Measurements from ENCODE around the gene UBE2G2.

The UBE2G2 gene

GRCh38 chr21:44726826-44727225 lies 74.8 kb downstream of the UBE2G2 start:
- Histone ChIP-seq H3K4me3 (replicated peaks; ENCODE audit: low read depth, low read length) (no peak overlapping the region), H3K27me3 (replicated peaks; ENCODE audit: control insufficient read depth, insufficient read depth, low read length) (no peaks in the 10 kb centered on the region; the same call in 1 of the 2 replicates)
- no peak for DNase-seq (ENCODE audit: extremely low read depth, insufficient read length)

GRCh38 chr21:44724926-44725325 lies 76.7 kb downstream of the UBE2G2 start:
- DNase-seq (ENCODE audit: extremely low read depth, insufficient read length): no peak
- TF ChIP-seq CTCF (IDR thresholded peaks at IDR 0.05; ENCODE audit: insufficient read depth, low read length, poor library complexity, severe bottlenecking): no peak
- no peaks in the 10 kb centered on the region for H3K36me3 ChIP-seq (ENCODE audit: control insufficient read depth, insufficient read depth, low read length)
- H3K27me3 ChIP-seq (replicated peaks; ENCODE audit: control insufficient read depth, insufficient read depth, low read length): no peaks in the 10 kb centered on the region; the same call in 1 of the 2 replicates
- no peak overlapping the region for H3K4me3 ChIP-seq (replicated peaks; ENCODE audit: low read depth, low read length)

More at GRCh38 chr21:44726826-44727225, 74.8 kb downstream of the UBE2G2 start:
- no peaks in the 10 kb centered on the region for H3K36me3 ChIP-seq (ENCODE audit: control insufficient read depth, insufficient read depth, low read length)
- no peak for TF ChIP-seq CTCF (IDR thresholded peaks at IDR 0.05; ENCODE audit: insufficient read depth, low read length, poor library complexity, severe bottlenecking)

GRCh38 chr21:44724196-44724595 lies 77.4 kb downstream of the UBE2G2 start:
- Histone ChIP-seq H3K36me3 (ENCODE audit: control insufficient read depth, insufficient read depth, low read length) (no peaks in the 10 kb centered on the region), H3K27me3 (replicated peaks; ENCODE audit: control insufficient read depth, insufficient read depth, low read length) (no peaks in the 10 kb centered on the region; the same call in 1 of the 2 replicates), H3K4me3 (replicated peaks; ENCODE audit: low read depth, low read length) (no peak overlapping the region)
- no peak for DNase-seq (ENCODE audit: extremely low read depth, insufficient read length)
- no peak for TF ChIP-seq CTCF (IDR thresholded peaks at IDR 0.05; ENCODE audit: insufficient read depth, low read length, poor library complexity, severe bottlenecking)

GRCh38 chr21:44723177-44724131 lies 78.2 kb downstream of the UBE2G2 start:
- DNase-seq (ENCODE audit: extremely low read depth, insufficient read length): no peak
- no peak for TF ChIP-seq CTCF (IDR thresholded peaks at IDR 0.05; ENCODE audit: insufficient read depth, low read length, poor library complexity, severe bottlenecking)
- Histone ChIP-seq H3K27me3 (replicated peaks; ENCODE audit: control insufficient read depth, insufficient read depth, low read length) (no peaks in the 10 kb centered on the region; the same call in 1 of the 2 replicates), H3K36me3 (ENCODE audit: control insufficient read depth, insufficient read depth, low read length) (no peaks in the 10 kb centered on the region), H3K4me3 (replicated peaks; ENCODE audit: low read depth, low read length) (no peak overlapping the region)

- DNase-seq (ENCODE audit: extremely low read depth, insufficient read length): no peak
- no peaks in the 10 kb centered on the region for H3K36me3 ChIP-seq (ENCODE audit: control insufficient read depth, insufficient read depth, low read length)
- H3K4me3 ChIP-seq (replicated peaks; ENCODE audit: low read depth, low read length): no peak overlapping the region
- H3K27me3 ChIP-seq (replicated peaks; ENCODE audit: control insufficient read depth, insufficient read depth, low read length): no peaks in the 10 kb centered on the region; the same call in 1 of the 2 replicates
- TF ChIP-seq CTCF (IDR thresholded peaks at IDR 0.05; ENCODE audit: insufficient read depth, low read length, poor library complexity, severe bottlenecking): no peak
Measured at GRCh38 chr21:44722731-44723130, 78.9 kb downstream of the UBE2G2 start.

All from GM06990 (cell line).